Epidermal melanocyte (primary cell): ENCODE data around the gene LRRC8B.
"Not testable (repeated sequence)": the region's sequence is repeated elsewhere in the genome, so short reads cannot be mapped to it uniquely, and the experiment has no call there.

Experiments
- DNase-seq: peaks from one replicate; pipeline ENCODE4 v3.0.0; 2011; ENCODE audit warnings: low spot score; ENCODE audit not compliant: insufficient read length

Gene LRRC8B

GRCh38 chr1:89524369-89525168 lies at the start of gene LRRC8B:
LRRC8B (plus strand) TSS chr1:89524829; CDS start chr1:89582651, 57,822 bp downstream.
- DNase-seq: peak; percentile 80

GRCh38 chr1:89475269-89475668 lies 49.4 kb upstream of the LRRC8B start:
- no peak for DNase-seq

- DNase-seq: no peak
Observed at GRCh38 chr1:89476072-89476471, 48.6 kb upstream of the LRRC8B start.

GRCh38 chr1:89483010-89483756 lies 41.4 kb upstream of the LRRC8B start:
- peak; percentile 44 for DNase-seq

GRCh38 chr1:89483757-89484077 lies 40.9 kb upstream of the LRRC8B start:
- DNase-seq: no peak

GRCh38 chr1:89484092-89485038 lies 40.3 kb upstream of the LRRC8B start:
- no peak for DNase-seq

DNA sequence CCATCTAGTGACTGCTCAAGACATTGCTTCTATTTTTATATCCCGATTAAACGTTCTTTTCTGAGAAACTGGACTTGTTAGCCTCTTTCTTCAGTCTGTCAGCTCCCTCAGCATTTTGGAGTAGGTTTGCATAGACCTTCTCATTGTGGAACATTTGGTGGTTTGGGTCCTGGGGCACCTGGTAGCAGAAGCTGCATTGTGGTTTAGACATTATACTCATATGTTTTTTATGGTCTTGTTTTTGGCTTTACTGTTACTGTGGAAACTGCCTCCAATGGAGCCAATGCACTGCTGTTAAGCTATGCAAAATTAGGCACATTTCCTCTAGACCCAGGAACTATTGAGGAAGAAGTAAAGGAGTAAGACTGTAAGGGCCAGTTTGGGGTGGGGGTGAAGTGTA lies 36.7 kb upstream of the LRRC8B start:
- no peak for DNase-seq

- DNase-seq: no peak
Observed at GRCh38 chr1:89489047-89489729, 35.4 kb upstream of the LRRC8B start.

DNA sequence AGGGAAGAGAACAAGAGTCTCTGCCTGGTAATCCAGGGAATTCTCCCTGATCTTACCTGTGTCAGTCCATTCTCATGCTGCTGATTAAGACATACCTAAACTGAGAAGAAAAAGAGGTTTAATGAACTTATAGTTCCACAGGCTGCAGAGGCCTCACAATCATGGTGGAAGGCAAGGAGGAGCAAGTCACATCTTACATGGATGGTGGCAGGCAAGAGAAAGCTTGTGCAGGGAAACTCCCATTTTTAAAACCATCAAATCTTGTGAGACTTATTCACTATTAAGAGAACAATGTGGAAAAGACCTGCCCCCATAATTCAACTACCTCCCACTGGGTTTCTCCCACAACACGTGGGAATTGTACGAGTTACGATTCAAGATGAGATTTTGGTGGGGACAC lies 34.2 kb upstream of the LRRC8B start:
- no peak for DNase-seq

- DNase-seq: no peak
Observed at GRCh38 chr1:89499320-89499719, 25.3 kb upstream of the LRRC8B start.

GRCh38 chr1:89502042-89502441 lies 22.6 kb upstream of the LRRC8B start:
- no peak for DNase-seq

GRCh38 chr1:89502895-89503294 lies 21.7 kb upstream of the LRRC8B start:
- no peak for DNase-seq

DNA sequence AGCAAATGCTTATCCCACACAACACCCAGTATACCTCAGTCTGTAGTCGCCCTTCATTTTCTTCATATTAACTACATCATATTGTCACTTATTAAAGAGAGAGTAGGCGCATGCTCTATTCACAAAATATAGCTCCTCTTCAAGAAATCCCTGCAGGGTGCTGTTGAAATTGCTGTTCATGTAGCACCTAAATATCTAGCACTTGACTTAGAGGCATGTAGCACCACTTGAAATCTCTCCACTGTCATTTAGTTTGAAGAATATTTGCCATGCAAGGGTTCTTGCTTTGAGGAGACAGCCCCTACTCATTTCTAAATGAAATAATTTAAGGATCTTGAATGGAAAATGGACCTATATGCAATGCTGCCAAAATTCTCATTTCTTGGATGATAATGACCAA lies 20.9 kb upstream of the LRRC8B start:
- no peak for DNase-seq

- DNase-seq: not testable (repeated sequence)
Observed at GRCh38 chr1:89510061-89510460, 14.6 kb upstream of the LRRC8B start.

DNA sequence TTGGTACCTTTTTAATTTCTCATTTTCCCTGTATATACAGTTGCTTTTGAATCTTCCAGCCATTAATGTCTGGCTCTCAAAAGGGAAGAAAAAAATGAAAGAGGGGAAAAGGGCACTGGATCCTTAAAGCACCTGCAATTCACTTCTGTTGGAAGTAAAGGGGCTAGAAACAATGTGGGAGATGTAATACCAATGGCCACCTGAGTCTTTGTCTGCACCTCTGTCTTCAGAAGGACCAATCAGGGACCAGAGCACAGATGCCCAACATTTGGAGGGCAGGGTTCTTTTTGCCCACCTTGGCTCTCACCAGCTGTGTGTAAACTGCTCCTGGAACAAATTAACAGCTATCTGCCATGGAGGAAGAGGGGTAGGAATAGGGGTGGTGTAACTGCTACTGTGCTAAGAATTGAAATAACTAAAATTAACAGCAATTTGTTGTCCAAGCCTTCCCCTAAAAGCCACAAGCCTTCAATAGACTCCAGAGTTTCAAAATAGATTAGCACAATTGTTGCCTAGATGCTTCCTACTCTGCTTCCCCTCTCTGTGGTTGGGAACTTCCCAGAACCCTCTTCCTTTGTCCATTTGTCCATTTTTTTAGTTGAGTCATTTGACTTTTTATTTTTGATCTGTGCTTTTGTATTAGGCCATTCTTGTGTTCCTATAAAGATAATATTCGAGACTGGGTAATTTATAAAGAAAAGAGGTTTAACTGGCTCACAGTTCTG lies 11.5 kb upstream of the LRRC8B start:
- no peak for DNase-seq

DNA sequence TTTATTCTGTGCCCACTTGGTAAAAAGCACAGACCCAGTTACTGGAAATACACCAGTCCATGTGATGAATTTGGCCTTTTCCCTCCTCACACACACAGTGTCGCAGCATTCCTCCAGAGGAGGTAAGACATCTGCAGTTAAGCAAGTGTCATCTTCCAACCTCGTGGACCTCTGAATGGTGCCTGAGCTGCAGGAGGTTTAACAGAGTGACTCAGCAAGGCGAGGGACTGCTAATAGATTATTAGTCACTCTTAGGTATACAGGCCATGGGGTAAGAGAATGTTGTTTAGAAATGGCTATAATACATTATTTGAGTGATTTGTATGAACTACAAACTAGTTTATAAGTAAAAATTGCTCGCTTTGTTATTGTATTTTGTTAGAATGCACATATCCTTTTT lies 8.6 kb upstream of the LRRC8B start:
- DNase-seq: no peak

- DNase-seq: no peak
Observed at GRCh38 chr1:89518221-89518631, 6.4 kb upstream of the LRRC8B start.

GRCh38 chr1:89519779-89520358 lies 4.8 kb upstream of the LRRC8B start:
- no peak for DNase-seq

GRCh38 chr1:89521977-89522376 lies 2.7 kb upstream of the LRRC8B start:
- not testable (repeated sequence) for DNase-seq
